Activated gamma-delta T cell treated with Interleukin-2 at 50 U/mL for 16 hours (primary cell): ENCODE measurements around the gene D2HGDH.

Experiments
- DNase-seq: peaks from one replicate; pipeline ENCODE4 v3.0.0-alpha.2; 2020

Gene D2HGDH

DNA sequence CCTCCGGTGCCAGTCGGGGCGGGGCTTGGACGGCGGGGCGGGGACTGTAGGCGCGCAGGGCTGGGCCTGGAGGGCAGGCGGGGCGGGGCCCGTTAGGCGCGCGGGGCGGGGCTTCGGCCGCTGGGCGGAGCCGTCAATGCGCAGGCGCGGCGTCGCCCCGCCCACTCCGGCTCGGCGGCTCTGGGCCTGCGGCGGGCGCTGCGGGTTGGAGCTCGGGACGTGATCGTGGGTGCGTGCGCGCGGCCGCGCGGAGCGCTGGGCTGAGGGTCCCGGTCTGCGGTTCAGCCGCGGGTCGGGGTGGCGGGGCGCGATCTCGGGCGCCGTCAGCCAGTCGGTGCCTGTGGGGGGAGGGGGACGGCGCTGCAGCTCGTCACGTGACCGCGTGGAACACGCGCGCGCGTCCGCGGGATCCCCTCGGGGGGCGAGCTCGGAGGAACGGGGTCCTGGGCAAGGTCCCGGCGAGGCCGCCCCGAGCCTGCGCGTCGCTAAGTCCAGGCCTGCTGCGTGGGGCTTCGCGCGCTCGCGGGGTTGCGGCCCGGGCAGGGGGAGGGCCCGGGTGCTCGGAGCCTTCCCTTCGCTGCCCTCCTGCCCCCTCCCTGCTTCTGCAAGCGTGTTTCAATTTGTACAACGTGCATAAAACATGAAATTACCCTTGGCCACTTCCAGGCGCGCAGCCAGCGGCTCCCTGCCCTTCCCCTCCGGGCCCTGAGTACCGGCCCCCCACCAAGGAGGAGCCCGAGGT, at the start of gene D2HGDH:
Gene D2HGDH, plus strand, starts transcription at position 164 of the 742 bp plus-strand sequence. CDS start 595 bp downstream, outside the sequence.
- DNase-seq, result peak; percentile 94

DNA sequence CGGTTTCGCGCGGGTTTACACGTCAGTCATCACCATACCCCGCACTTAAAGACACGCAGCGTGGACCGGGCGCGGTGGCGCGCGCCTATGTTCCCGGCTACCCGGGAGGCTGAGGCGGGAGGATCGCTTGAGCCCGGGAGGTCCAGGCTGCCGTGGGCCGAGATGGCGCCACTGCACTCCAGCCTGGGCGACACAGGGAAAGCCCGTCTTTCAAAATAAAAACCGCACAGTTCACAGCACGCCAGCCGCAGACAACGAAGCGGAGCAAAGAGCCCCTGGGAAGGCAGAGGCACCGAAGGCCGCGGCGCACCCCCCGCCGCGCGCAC, 48.1 kb upstream of the D2HGDH start:
- no peak for DNase-seq

DNA sequence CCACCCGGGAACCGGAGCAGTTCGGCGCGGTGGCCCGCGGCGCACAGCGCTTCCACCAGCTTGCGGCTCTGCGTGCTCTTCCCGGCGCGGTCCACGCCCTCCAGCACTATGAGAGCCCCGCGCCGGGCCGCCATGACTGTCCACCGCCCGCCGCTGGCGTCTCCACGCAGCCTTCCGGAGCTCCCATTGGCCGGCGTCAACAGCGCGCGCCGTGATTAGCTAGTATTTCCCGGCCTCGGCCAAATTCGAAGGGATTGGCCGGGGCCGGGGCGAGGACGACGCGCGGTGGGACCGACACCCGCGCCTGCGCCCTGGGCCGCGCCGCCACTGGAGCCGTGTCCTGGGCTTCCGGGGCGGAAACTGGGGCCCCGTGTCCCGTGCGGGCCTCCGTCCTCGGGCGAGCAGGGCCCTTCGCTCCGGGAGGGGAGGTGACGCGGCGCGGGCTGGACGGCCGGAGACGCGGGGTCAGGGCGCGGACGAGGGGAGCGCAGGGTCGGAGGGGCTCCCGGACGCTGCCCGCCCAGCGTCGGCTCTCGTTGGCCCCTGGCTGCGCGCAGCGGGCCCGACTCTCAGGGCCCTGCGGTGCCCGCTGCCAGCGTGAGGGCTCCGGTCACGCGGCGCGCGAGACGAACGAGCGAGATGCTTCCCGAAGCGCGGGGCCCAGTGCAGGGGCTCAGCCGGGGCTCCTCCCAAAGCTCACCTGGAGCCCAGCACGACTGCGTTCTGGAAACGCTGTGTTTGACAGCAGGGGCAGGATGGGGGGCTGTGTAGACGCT, 47.6 kb upstream of the D2HGDH start, which contains the start of gene DTYMK:
Gene DTYMK, minus strand, starts transcription at position 166 of the 776 bp plus-strand sequence. Its CDS starts 32 bp downstream, at position 134.
- DNase-seq, result peak; percentile 94

DNA sequence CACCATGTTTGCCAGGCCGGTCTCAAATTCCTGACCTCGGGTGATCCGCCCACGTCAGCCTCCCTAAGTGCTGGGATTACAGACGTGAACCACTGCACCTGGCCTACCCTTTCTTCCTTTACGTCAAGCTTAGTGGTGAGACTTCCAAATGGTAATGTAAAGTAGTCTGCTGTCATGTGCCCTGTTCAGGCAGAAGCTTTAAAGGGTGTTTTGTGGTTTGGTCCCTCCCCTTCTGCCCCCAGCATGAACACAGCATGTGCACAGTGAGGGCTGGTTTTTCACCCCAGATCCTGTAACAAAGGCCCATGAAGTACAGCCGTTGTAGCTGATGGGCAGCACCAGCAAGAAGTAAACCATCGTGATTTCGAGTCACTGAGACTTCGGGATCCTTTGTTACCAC, 45.1 kb upstream of the D2HGDH start:
- peak; percentile 44 for DNase-seq

DNA sequence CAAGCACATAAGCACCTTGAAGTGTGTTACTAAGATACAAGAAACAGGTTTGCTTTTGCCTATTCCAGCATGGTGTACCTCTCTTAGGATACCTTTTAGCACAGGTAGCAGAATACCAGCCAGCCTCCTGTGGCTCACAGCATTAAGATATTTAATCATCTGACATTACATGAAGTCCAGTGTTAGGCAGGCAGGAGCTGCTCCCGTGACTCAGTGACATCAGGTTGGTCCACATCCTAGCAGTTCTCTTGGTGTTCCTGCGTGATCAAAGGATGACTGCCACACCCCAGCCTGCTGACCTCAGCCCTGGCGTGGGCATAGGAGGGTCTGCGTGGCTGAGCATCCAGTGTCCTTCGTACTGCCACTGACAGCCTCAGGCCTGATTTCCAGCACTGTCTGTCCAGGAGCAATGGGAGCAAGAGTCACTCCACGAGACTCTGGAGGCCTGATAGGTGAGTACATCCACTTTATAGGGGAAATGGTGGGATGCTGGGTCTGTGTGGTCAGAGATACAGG, 44.2 kb upstream of the D2HGDH start:
- no peak for DNase-seq

DNA sequence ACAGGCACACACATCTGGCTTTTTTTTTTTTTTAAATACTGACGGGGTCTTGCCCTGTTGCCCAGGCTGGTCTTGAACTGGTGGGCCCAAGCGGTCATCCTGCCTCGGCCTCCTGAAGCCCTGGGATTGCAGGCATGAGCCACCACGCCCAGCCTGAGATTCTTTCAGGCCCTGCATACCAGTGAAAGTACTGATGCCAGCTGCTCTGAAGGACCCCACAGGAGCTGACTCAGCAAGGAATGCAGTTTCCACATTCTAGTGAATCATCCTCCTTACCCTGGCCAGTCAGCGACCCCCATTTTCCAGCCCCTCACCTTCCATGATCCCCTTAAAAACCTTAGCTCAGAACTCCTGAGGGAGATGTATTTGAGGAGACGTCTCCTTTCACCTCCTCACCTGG, 42.0 kb upstream of the D2HGDH start:
- no peak for DNase-seq

DNA sequence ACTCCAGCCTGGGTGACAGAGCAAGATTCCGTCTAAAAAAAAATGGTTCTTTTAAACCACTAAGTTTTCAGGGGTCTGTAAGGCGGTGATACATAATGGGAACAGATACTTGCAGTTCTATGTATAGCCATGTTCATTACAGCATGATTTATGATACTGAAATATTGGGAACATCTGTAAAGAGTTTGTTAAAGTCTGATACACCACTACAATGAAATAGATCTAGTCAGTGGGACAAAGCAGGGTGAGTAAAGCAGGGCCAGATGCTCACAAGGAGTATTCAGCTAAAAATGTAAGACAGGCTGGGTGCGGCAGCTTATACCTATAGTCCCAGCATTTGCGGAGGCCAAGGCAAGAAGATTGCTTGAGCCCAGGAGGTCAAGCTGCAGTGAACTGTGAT, 38.8 kb upstream of the D2HGDH start:
- DNase-seq, result no peak

DNA sequence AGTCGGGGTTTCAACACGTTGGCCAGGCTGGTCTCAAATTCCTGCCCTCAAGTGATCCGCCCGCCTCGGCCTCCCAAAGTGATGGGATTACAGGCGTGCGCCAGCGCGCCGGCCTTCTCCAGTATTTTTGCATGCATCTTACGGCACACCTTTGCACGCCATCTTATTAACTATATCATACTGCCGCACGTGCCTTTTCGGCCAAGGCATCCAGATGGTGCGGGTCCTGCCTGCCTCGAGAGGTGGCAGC, 33.4 kb upstream of the D2HGDH start:
- no peak for DNase-seq

DNA sequence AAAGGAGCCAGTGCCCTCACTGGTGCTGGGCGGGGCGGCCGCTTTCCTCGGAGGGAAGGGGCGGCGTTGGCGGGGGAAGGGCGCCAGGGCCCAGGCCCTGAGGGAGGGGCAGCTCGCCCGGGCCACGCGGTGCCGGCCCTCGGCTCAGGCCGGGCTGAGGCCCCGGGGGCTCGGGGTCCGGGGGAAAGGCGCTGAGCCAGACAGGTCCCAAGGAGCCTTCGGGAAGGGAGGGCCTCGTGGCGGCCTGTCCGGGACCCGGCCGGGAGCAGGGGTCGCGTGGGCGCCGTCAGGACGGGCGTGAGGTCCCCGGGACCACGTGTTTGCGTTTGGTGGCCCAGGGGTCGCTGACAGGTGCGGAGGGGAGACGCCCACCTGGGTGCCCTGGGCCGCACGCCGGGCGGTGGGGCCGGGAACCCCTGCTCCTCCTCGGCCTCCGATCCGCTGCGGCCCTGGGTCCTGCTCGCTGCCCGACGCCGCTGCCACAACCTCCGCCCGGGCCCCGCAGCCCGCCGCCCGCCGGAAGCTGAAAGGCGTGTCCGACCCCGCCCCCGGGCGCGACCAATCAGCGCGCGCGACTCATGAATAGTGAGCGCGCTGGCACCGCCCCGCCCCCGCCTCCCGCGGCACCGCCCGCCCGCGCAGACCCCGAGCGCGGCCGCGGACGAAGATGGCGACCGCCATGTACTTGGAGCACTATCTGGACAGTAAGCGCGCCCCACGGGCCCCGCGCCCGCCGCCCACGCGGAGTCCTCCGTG, 32.9 kb upstream of the D2HGDH start, which contains the start of gene ING5:
Gene ING5, plus strand, starts transcription at position 641 of the 756 bp plus-strand sequence. Its CDS starts 27 bp downstream, at position 668.
- peak; percentile 97 for DNase-seq

DNA sequence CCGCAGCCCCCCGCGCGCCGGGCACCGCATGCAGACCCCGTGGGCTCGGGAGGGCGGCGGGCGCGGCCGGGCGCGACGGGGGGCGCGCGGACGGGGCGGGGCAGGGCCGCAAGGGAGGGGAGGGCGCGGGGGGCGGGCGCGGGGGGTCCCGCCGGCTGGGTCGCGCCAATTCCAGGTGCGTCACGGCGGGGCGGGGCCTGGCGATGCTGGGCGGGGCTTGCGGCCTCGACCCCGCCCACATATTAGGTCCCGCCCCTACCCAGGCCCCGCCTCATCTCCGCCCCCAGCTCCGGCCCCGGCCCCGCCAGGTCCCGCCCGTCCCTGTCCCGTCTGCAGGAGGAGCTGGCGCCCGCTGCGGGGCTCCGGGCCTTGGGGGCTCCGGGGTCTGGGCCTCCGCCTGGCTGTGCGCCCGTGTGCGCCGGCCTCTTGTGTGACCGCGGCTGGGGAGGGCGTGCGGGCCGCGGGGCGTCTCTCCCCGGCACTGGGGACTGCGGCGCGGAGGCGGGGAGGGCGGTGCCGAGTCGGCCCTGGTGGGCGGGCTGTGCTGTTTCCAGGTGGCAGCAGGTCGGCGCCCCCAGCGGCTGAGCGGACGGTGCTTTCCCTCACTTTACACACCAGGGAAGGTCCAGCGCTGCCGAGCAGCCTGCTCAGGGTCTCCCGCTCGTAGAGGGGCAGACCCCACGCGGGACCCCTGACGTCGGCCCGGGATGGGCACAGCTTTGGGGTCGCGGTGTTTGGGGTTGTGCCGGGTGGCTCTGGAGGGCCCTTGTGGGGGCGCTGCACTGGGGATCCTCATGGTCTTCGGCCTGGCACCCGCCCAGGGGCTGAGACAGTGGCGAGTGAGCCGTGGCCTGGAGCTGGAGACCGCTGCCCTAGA, 32.0 kb upstream of the D2HGDH start:
- DNase-seq, result peak; percentile 89

DNA sequence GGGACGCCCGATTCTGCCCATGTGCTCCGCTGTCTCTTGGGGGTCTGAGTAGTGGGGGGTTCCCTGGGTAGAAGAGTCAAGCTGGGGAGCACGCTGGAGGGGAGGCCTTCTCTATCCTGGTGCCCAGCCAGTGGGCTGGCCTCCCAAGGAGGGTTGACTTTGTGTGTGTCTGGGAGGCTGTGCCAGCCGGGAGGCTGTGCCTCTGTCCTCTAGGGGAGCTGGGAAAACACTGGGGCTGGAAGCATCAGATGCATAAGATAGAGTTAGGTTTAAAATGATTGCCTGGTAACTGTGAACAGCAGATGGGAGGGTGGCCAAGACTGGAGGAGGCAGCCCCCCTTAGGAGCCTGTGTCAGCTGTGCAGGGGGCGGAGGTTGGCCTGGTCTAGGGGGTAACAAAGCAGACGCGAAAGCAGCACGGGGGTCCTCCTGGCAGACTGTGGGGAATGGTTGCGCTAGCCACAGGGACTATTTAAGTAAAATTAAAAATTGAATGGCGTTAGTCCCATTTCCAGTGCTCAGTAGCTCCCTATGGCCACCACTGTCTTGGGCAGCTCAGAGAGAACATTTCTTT, 31.3 kb upstream of the D2HGDH start:
- DNase-seq, result no peak

DNA sequence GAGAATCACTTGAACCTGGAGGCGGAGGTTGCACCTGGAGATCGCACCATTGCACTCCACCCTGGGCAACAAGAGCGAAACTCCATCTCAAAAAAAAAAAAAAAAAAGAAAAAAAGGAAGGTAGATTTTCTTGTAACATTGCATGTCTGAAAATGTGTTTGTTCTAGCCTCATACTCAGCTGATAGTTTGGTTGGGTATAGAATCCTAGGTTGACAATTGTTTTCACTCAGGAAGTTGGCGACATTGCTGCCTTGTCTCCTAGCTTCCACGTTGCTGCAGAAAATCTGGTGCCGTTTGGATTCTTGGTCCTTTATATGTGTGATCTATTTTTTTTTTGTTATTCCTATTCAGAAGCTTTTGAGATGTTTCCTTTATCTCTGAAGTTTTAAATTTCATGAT, 27.9 kb upstream of the D2HGDH start:
- DNase-seq, result no peak

DNA sequence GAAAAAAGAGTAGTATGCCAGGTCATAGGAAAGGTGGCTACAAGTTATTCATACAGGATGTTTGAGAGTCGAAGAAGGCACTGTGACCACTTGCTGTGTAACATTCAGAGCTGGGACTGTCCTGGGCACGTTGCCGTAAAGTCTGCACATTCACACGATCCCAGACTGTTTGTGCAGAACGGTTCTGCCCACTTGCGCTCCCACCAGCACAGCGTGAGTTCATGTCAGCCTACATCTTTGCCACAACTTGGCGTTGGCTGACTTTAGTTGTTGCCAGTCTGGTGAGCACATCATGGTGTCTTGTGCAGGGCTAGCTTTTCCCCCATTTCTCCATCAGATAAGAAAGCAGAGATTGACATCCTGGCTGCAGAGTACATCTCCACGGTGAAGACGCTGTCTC, 25.6 kb upstream of the D2HGDH start:
- DNase-seq, result no peak

DNA sequence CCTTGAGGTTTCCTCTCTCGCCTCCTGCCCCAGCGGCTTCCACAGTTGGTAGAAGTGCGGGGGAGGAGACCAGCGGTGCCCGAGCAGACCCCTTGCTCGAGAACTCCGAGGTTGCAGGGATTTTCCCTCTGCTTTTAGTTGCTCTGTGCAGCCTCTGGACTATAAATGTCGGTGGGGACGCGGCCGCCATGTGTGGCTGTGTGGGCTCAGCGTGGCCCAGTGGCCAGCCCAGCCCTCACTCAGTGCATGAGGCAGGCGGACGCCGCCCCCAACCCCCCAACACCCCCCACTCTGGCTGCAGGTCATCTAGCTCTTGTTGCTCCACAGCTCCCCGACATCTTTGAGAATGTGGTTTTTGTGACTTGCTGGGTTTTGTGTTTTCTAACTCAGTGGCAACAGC, 15.3 kb upstream of the D2HGDH start:
- DNase-seq, result no peak

DNA sequence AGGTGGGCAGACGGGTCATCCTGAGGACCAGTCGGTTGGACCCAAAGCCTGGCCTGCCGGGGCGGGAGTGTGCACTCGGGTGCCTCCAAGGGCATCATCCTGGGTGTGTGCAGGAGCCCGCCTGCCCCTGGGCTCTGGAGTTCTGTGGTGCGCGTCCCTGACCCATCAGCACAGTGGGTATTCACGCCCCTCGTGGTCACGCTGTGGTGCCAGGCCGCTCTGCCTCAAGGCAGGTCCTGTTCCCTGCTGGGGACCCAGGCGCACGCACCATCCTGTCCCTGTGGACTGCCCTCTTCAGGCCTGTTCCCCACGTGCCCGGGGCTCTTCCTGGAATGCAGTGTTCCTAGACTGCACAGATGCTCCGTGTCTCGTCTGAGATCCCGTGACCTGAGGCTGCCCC, 14.3 kb upstream of the D2HGDH start:
- no peak for DNase-seq

DNA sequence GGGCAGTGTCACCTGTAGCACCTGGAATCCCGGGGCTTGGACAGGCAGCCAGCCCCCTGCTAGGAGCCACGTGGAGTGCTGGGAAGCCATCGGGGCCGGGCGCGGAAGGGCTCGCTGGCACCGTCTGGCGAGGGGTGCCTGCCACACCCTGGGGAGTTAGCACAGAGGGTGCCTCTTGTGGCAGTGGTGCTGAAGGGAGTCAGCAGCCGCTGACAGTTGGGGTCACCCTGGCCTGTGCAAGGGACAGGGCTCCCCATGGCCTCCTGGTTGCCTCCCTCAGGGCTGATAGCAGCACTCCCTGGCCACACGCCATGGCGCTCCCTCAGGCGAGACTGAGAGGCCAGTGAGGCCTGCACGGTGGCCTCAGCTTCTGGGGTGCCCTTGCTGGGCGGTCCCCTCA, 13.9 kb upstream of the D2HGDH start:
- DNase-seq, result no peak

DNA sequence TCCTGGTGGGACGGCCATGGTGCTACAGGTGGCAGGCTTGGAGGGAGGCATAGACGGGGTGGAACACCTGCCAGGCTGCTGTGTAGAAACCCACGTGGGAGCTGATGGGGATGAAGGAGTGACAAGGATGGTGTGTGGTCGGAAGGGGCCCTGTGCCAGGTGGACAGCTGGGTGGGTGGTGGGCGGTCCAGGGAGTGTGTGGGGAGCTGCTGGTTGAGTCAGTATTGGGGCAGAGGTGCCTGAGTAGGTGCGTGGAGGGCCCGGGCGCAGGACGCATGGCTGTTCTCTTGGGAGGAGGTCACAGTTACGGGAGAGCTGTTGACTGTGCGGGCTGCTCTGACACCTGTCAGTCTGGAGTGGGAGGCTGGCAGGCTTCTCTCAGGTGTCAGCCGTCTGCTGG, 12.6 kb upstream of the D2HGDH start:
- DNase-seq, result no peak

DNA sequence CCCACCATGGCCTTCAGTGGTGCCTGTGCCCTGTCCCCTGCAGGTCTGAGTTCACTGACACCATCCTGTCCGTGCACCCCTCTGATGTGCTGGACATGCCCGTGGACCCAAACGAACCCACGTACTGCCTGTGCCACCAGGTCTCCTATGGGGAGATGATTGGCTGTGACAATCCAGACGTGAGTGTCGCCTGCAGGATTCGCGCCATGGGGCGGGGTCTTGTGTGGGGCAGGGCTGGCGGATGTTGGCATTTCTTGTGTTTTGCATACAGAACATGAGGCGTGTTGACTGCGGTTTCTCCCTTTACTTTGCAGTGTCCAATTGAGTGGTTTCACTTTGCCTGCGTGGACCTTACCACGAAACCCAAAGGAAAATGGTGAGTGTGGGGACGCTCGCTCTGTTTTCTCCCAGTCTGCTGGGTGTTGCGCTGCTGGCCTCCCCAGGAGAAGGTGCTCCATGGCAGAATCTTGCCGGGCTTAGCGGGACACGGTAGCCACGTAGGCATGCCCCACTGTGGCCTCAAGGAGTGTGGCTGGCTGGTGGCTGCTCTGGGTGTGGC, 11.5 kb upstream of the D2HGDH start:
- DNase-seq, result no peak

DNA sequence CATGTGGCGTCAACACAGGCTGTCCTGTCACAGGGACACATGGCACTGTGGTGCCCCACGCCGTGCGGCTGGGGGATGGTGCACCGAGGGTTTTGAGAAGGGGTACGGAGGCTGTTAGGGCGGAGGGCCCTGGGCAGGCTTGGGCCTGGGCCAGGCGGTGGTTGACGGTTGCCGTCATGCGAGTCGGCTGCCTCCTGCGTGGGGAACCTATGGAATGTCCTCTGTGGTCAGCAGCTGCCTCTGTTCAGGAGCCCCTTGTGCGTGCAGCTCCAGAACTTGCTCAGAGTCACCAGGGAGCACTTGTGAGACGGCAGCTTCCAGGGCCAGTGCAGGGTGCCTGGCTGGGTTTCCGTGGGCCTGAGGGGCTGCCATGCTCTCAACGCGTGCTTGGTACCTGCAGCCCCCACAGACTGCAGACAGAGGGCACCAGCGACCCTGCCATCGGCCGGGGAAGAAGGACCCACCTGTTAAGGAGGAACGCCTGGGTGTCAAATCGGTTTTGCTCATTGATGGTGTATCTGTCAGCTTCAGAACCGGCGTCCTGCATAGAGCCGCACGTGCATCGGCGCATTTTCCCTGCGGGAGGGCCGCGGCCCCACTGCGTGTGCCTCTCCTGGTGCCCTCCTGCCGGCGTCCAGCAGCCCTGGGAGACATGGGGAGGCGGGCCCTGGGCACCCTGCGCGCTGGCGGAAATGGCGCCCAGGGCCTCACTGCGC, 10.0 kb upstream of the D2HGDH start:
- DNase-seq, result peak; percentile 32

DNA sequence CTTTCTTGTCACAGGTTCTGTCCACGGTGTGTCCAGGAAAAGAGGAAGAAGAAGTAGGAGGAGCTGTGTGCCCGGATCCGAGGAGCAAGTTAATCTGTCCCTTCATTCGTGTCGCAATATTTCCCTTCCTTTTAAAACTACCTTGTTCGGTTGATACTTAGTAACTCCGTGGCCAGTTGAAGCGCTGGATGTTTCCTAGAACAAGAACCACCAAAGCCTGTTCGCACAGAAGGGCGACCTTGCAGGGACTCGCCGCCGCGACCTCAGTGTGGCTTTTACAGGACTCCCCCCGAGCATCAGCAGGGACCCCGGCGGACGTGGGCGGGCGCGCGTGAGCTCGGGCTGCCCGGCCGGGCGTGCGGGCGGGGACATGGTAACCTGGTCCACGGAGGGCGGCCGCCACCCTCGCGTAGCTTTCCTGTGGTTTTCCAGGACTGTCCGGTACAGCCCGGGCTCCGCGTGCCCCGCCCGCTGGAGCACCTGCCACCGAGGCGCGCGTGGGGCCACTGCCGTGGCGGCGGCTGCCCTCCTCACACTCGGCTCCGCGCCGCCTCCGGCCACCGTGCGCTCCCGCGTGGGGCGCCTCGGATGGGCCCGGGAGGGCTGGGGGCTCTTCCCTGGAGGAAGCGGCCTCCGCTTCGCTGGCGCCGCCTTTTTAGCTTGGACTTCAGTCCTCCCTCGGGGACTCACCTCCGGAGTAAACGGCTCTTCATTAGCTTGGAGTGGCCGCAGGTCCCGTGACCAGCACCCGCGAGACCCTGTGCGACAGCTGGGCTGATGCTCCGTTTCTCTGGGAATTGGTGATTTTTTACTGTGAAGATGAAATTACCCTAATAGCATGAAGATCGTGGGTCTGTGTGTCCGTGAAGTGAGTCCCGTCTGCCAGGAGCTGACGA, 9.2 kb upstream of the D2HGDH start:
- no peak for DNase-seq
